Colonic mucosa (tissue), 4 donors: Measurements from ENCODE around the gene LAMA4. TPM values are rescaled to one million over a fixed set of nuclear protein-coding genes. Genes with fewer than 3 reads are reported as not detected.

Experiments used
- DNase-seq: peaks from one replicate; pipeline ENCODE4 v3.0.0-alpha.2; 2020
- H3K27ac ChIP-seq: fragments of 200-600 bp; one replicate; pipeline ENCODE4 v1.8.0; 2021
- H3K27me3 ChIP-seq: fragments of 200-600 bp; one replicate; pipeline ENCODE4 v1.8.0; 2021
- H3K36me3 ChIP-seq: fragments of 200-600 bp; one replicate; pipeline ENCODE4 v1.8.0; 2021
- H3K4me1 ChIP-seq: fragments of 200-600 bp; one replicate; pipeline ENCODE4 v1.8.0; 2021; ENCODE audit warnings: mild to moderate bottlenecking
- H3K4me3 ChIP-seq: fragments of 200-600 bp; one replicate; pipeline ENCODE4 v1.8.0; 2021
- H3K9ac ChIP-seq, 2 donors: one replicate each; pipeline ENCODE4 v1.7.0; 2013; ENCODE audit warnings: control low read depth in 2 of 2, low read depth in 2 of 2, low read length in 2 of 2
- H3K9me3 ChIP-seq: fragments of 200-600 bp; one replicate; pipeline ENCODE4 v1.8.0; 2021
- CTCF ChIP-seq: fragments of 200-600 bp; IDR thresholded peaks from one replicate; pipeline ENCODE4 v1.8.0; 2022; ENCODE audit warnings: antibody characterized with exemption, mild to moderate bottlenecking
- intact Hi-C: fragments of 100-400 bp; cut with DNase I; formaldehyde crosslinking; loops from one replicate; pipeline ENCODE4 v1.14.1; 2022
- total RNA-seq, 2 donors: library from RNA; stranded (reverse); fragmentation: NEBNext Ultra II Directional in 1 of 2; extraction: Animal tissue kit (Norgen Biotek cat#: 25700) in 1 of 2; gene quantifications; one replicate each; pipeline ENCODE4 v1.2.1, GENCODE V29; 2021
- donor health status: healthy.
- donor health status: DM: no; HTN: no; CAD: no.
- donor health status: DM: no; HTN: no; CAD: no.

LAMA4 gene
- total RNA-seq, 2 donors from 2014 or later, result 15.8 to 35.1 TPM

DNA sequence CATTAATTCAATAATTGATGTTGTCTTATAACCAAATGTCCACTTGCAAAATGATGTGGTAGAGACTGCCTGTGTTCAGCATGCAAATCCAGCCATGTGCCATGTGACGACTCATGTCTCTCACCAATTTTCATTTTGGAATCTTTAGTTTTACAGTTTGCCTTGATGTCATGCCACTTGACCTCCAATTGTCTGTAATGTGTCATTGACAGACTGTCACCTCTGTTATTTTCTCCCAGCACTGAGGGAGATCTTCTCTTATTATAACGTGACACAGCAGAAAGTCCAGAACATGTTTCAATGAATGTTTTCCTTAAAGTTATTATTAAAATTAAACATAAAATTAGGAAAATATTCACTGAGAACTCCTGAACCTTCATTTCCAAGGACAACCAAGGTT is 56.7 kb downstream of the LAMA4 start:
- Histone ChIP-seq H3K27me3 (no peaks in the 10 kb centered on the region), H3K4me3 (no peak overlapping the region), H3K9me3 (no peaks in the 10 kb centered on the region), H3K36me3 (no peaks in the 10 kb centered on the region), H3K9ac (no peak overlapping the region), H3K4me1 (no peaks in the 10 kb centered on the region), H3K27ac (no peak overlapping the region)
- no peak for TF ChIP-seq CTCF
- no peak for DNase-seq
- intact Hi-C loops, result no loop called here

DNA sequence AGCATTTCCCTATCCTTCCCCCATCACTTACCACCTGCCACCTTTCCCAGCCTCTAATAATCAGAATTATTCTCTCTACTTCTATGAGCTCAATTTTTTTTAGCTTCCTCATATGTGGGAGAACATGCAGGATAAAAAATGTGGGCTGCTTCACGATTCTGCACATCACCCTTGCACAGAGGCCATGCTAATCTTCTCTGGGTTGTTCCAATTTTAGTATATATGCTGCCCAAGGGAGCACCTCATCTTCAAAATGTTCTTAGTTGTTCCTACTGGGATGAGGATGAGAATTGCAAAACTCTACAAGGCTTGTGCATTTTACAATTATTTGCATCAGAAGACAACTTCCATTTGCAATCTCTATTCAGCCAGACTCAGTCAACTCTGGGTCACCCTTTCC is 58.1 kb downstream of the LAMA4 start:
- H3K4me1 ChIP-seq, result no peaks in the 10 kb centered on the region
- DNase-seq, result no peak
- no peaks in the 10 kb centered on the region for H3K9me3 ChIP-seq
- TF ChIP-seq CTCF, result no peak
- no peak overlapping the region for H3K4me3 ChIP-seq
- intact Hi-C loops, result no loop called here
- no peak overlapping the region for H3K9ac ChIP-seq
- H3K27ac ChIP-seq, result no peak overlapping the region
- no peaks in the 10 kb centered on the region for H3K36me3 ChIP-seq
- H3K27me3 ChIP-seq, result no peaks in the 10 kb centered on the region

DNA sequence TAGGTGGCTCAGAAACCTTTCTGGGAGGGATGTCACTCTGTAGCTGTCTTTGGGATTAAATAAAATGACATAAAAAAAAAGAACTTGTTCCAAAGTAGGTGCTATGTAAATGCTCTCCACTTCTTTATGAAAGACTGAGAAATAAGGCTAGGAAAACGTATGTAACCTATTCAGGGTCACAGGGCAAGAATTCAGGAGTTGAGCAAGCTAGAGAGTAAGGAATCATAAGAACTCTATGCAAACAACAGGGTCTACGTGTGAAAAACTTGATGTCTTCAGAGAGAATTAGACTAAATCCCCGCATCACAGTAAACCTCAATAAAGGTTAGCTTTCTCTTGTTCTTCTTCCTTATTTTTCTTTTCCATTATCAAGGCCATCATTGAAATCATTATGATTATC is 59.2 kb downstream of the LAMA4 start:
- Histone ChIP-seq H3K27me3 (no peaks in the 10 kb centered on the region), H3K27ac (no peak overlapping the region), H3K36me3 (no peaks in the 10 kb centered on the region), H3K9ac (no peak overlapping the region), H3K9me3 (no peaks in the 10 kb centered on the region), H3K4me1 (no peaks in the 10 kb centered on the region), H3K4me3 (no peak overlapping the region)
- DNase-seq, result no peak
- no peak for TF ChIP-seq CTCF
- intact Hi-C loops, result no loop called here

DNA sequence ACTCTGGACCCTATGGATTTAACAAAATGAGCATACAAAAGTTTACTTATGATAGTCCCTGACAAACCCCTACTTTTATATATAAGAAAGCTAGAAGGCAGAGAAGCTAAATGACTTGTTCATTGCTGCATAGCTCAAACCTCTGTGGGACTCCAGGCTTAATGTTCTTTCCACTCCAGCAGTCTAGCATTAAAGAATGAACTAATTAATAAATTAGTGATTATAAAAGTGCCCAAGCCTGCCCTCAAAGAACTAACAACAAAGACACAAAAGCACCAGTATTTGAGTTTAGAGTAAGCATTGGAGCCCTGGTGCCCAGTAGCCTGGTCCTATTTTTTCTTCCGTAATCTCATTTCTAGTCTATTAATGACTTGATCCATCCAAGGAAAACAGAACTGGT is 59.9 kb downstream of the LAMA4 start:
- H3K36me3 ChIP-seq, result no peaks in the 10 kb centered on the region
- no peaks in the 10 kb centered on the region for H3K27me3 ChIP-seq
- H3K9me3 ChIP-seq, result no peaks in the 10 kb centered on the region
- no peak overlapping the region for H3K4me3 ChIP-seq
- TF ChIP-seq CTCF, result no peak
- intact Hi-C loops, result no loop called here
- H3K27ac ChIP-seq, result no peak overlapping the region
- no peaks in the 10 kb centered on the region for H3K4me1 ChIP-seq
- no peak for DNase-seq
- H3K9ac ChIP-seq, result no peak overlapping the region

DNA sequence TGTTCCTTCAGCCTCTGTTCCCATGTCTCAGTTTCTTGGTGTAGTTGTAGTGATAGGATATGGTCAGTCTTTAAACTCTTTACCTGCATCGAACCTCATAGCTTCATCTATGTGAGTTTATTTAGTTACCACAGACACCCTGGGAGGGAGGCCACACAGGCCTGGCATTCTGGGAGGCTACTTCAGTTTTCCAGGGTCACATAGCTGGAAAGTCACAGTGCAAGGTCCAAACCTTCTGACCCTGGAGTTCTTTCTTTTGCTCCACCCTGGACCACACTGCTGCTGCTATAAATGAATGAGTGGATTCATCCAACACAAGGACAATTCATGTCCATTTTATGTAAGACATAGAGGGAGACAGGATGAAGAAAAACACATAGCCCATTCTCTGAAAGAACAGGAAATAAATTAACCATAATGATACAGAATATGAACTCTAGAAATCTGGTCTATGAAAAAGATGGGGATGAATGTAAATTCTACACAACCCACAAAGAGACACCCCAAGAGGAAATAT is 60.8 kb downstream of the LAMA4 start:
- Histone ChIP-seq H3K4me3 (no peak overlapping the region), H3K27ac (no peak overlapping the region), H3K9me3 (no peaks in the 10 kb centered on the region), H3K4me1 (no peaks in the 10 kb centered on the region), H3K36me3 (no peaks in the 10 kb centered on the region), H3K9ac (no peak overlapping the region), H3K27me3 (no peaks in the 10 kb centered on the region)
- DNase-seq, result no peak
- intact Hi-C loops, result no loop called here
- no peak for TF ChIP-seq CTCF

GRCh38 chr6:112193117-112193516 is 61.2 kb downstream of the LAMA4 start:
- no peaks in the 10 kb centered on the region for H3K36me3 ChIP-seq
- H3K9me3 ChIP-seq, result no peaks in the 10 kb centered on the region
- no peak for TF ChIP-seq CTCF
- H3K9ac ChIP-seq, result no peak overlapping the region
- H3K27me3 ChIP-seq, result no peaks in the 10 kb centered on the region
- intact Hi-C loops, result no loop called here
- no peaks in the 10 kb centered on the region for H3K4me1 ChIP-seq
- DNase-seq, result no peak
- H3K27ac ChIP-seq, result no peak overlapping the region
- no peak overlapping the region for H3K4me3 ChIP-seq
